Ishikawa (cell line): ENCODE results near the gene TECR.
A peak's percentile ranks its signal among the peaks of the same experiment; 100 is the strongest.

Experiments
- CEBPB ChIP-seq: IDR thresholded peaks from 2 replicates; pipeline ENCODE4 v1.6.1; 2012
- CREB1 ChIP-seq: IDR thresholded peaks from 2 replicates; pipeline ENCODE4 v1.6.1; 2012; ENCODE audit warnings: low read depth
- EGR1 ChIP-seq: IDR thresholded peaks from 2 replicates; pipeline ENCODE4 v1.6.1; 2012
- ZBTB7A ChIP-seq: IDR thresholded peaks from 2 replicates; pipeline ENCODE4 v1.6.1; 2012; ENCODE audit warnings: low read depth
- TF ChIP-seq, protein P1 (sequence below): IDR thresholded peaks from 2 replicates; pipeline ENCODE4 v1.6.1; 2012
- TF ChIP-seq, protein P2 (sequence below): IDR thresholded peaks from 2 replicates; pipeline ENCODE4 v1.6.1; 2012; ENCODE audit warnings: low read depth, mild to moderate bottlenecking
- TF ChIP-seq, protein P3 (sequence below): IDR thresholded peaks from 2 replicates; pipeline ENCODE4 v1.6.1; 2012

- TF ChIP-seq CREB1 (no peak), CEBPB (peak; percentile 95), EGR1 (no peak), ZBTB7A (no peak)
- TF ChIP-seq, protein P1, sequence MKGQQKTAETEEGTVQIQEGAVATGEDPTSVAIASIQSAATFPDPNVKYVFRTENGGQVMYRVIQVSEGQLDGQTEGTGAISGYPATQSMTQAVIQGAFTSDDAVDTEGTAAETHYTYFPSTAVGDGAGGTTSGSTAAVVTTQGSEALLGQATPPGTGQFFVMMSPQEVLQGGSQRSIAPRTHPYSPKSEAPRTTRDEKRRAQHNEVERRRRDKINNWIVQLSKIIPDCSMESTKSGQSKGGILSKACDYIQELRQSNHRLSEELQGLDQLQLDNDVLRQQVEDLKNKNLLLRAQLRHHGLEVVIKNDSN, result no peak
- TF ChIP-seq, protein P2, sequence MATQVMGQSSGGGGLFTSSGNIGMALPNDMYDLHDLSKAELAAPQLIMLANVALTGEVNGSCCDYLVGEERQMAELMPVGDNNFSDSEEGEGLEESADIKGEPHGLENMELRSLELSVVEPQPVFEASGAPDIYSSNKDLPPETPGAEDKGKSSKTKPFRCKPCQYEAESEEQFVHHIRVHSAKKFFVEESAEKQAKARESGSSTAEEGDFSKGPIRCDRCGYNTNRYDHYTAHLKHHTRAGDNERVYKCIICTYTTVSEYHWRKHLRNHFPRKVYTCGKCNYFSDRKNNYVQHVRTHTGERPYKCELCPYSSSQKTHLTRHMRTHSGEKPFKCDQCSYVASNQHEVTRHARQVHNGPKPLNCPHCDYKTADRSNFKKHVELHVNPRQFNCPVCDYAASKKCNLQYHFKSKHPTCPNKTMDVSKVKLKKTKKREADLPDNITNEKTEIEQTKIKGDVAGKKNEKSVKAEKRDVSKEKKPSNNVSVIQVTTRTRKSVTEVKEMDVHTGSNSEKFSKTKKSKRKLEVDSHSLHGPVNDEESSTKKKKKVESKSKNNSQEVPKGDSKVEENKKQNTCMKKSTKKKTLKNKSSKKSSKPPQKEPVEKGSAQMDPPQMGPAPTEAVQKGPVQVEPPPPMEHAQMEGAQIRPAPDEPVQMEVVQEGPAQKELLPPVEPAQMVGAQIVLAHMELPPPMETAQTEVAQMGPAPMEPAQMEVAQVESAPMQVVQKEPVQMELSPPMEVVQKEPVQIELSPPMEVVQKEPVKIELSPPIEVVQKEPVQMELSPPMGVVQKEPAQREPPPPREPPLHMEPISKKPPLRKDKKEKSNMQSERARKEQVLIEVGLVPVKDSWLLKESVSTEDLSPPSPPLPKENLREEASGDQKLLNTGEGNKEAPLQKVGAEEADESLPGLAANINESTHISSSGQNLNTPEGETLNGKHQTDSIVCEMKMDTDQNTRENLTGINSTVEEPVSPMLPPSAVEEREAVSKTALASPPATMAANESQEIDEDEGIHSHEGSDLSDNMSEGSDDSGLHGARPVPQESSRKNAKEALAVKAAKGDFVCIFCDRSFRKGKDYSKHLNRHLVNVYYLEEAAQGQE, result no peak
- TF ChIP-seq, protein P3, sequence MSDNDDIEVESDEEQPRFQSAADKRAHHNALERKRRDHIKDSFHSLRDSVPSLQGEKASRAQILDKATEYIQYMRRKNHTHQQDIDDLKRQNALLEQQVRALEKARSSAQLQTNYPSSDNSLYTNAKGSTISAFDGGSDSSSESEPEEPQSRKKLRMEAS, result peak; percentile 50; the same call in 1 of the 2 replicates
Measured at GRCh38 chr19:14563989-14564651, 34.7 kb downstream of the TECR start.
